IMR-90 (cell line): ENCODE results near the gene CCN6. TPM values are rescaled to one million over a fixed set of nuclear protein-coding genes. Genes with fewer than 3 reads are reported as not detected.

Experiments
- ATAC-seq: fragments of 200-7000 bp; cut with Tn5 transposase; 2 replicates; pipeline ENCODE4 v1.9.1; 2020; ENCODE audit warnings: low read depth, mild to moderate bottlenecking, moderate library complexity
- BruUV-seq: library from RNA; stranded (reverse); fragments of 400-500 nt; replicated peaks from 2 replicates; lab custom pipeline; 2021; lab: Mats Ljungman, UMichigan
- CTCF ChIA-PET: fragments of 300-600 bp; formaldehyde crosslinking; extraction: SDS; loops from one replicate; lab custom pipeline; 2021; ENCODE audit warnings: antibody characterized with exemption; lab: Yijun Ruan, JAX
- POLR2A ChIA-PET: fragments of 300-600 bp; sonication (Branson Sonifier 250); formaldehyde crosslinking; loops from one replicate; lab custom pipeline; 2022; ENCODE audit warnings: antibody characterized with exemption; ENCODE audit not compliant: unreplicated experiment; lab: Charles Lee
- DNase-seq: peaks from one replicate; pipeline ENCODE4 v3.0.0; 2013
- H2AFZ ChIP-seq: replicated peaks from 2 replicates; pipeline ENCODE3; 2013; ENCODE audit warnings: low read length, mild to moderate bottlenecking; ENCODE audit not compliant: poor library complexity
- H2AK5ac ChIP-seq: 2 replicates; pipeline ENCODE4 v1.6.1; 2013; ENCODE audit warnings: low read depth, low read length, inconsistent platforms
- H2AK9ac ChIP-seq: replicated peaks from 2 replicates; pipeline ENCODE3; 2013; ENCODE audit warnings: mild to moderate bottlenecking, low read depth, low read length, moderate library complexity; ENCODE audit not compliant: poor library complexity
- H2BK120ac ChIP-seq: 2 replicates; pipeline ENCODE4 v1.6.1; 2013; ENCODE audit warnings: low read depth, low read length, inconsistent platforms
- H2BK15ac ChIP-seq: 3 replicates; pipeline ENCODE4 v1.6.1; 2013; ENCODE audit warnings: low read depth, low read length, inconsistent platforms
- H2BK20ac ChIP-seq: 2 replicates; pipeline ENCODE4 v1.6.1; 2013; ENCODE audit warnings: low read depth, mild to moderate bottlenecking, inconsistent platforms, low read length, moderate library complexity
- H2BK5ac ChIP-seq: 2 replicates; pipeline ENCODE4 v1.6.1; 2013; ENCODE audit warnings: mild to moderate bottlenecking, low read depth, low read length, inconsistent platforms; ENCODE audit not compliant: poor library complexity, severe bottlenecking
- H3K14ac ChIP-seq: replicated peaks from 2 replicates; pipeline ENCODE4 v1.6.1; 2013; ENCODE audit warnings: low read depth, low read length, inconsistent platforms
- H3K18ac ChIP-seq: 2 replicates; pipeline ENCODE4 v1.6.1; 2013; ENCODE audit warnings: low read depth, low read length, control low read depth
- H3K23ac ChIP-seq: 2 replicates; pipeline ENCODE4 v1.6.1; 2013; ENCODE audit warnings: low read depth, low read length, inconsistent platforms
- H3K27ac ChIP-seq: 2 replicates; pipeline ENCODE4 v1.5.1; 2013; ENCODE audit warnings: mild to moderate bottlenecking, control low read depth, low read length; ENCODE audit not compliant: insufficient read depth
- H3K27me3 ChIP-seq: 2 replicates; pipeline ENCODE4 v1.6.1; 2013; ENCODE audit warnings: low read length; ENCODE audit not compliant: control insufficient read depth, insufficient read depth
- H3K36me3 ChIP-seq: 2 replicates; pipeline ENCODE4 v1.6.1; 2013; ENCODE audit warnings: low read length, mixed read lengths; ENCODE audit not compliant: control insufficient read depth, insufficient read depth
- H3K4ac ChIP-seq: 2 replicates; pipeline ENCODE4 v1.6.1; 2013; ENCODE audit warnings: low read depth, low read length, inconsistent platforms
- H3K4me1 ChIP-seq: 2 replicates; pipeline ENCODE4 v1.6.1; 2013; ENCODE audit warnings: low read length, mixed read lengths; ENCODE audit not compliant: control insufficient read depth, insufficient read depth
- H3K4me2 ChIP-seq: 2 replicates; pipeline ENCODE4 v1.6.1; 2013; ENCODE audit warnings: low read depth, mild to moderate bottlenecking, control low read depth, low read length, moderate library complexity
- H3K4me3 ChIP-seq: 2 replicates; pipeline ENCODE4 v1.5.1; 2013; ENCODE audit warnings: low read depth, mild to moderate bottlenecking, control low read depth, low read length, moderate library complexity; ENCODE audit not compliant: insufficient read depth
- H3K56ac ChIP-seq: 2 replicates; pipeline ENCODE4 v1.6.1; 2013; ENCODE audit warnings: low read length, inconsistent platforms; ENCODE audit not compliant: insufficient read depth; ENCODE audit errors: extremely low read depth
- H3K79me1 ChIP-seq, 2 experiments: 2 replicates each; pipeline ENCODE4 v1.6.1; 2013; ENCODE audit warnings: low read length in 2 of 2, inconsistent platforms in 1 of 2, low read depth in 1 of 2
- H3K9ac ChIP-seq: 2 replicates; pipeline ENCODE4 v1.6.1; 2013; ENCODE audit warnings: low read depth, low read length, control low read depth
- H3K9me1 ChIP-seq: 2 replicates; pipeline ENCODE4 v1.6.1; 2013; ENCODE audit warnings: low read length, inconsistent platforms; ENCODE audit not compliant: insufficient read depth
- H3K9me3 ChIP-seq: 2 replicates; pipeline ENCODE4 v1.6.1; 2013; ENCODE audit warnings: low read length; ENCODE audit not compliant: control insufficient read depth, insufficient read depth
- H4K20me1 ChIP-seq: 2 replicates; pipeline ENCODE4 v1.6.1; 2013; ENCODE audit warnings: low read length, inconsistent platforms; ENCODE audit not compliant: insufficient read depth
- H4K5ac ChIP-seq: 2 replicates; pipeline ENCODE4 v1.6.1; 2013; ENCODE audit warnings: mild to moderate bottlenecking, low read depth, low read length, control low read depth
- H4K8ac ChIP-seq, 2 experiments: 2 replicates each; pipeline ENCODE4 v1.6.1; 2013; ENCODE audit warnings: low read depth in 2 of 2, low read length in 2 of 2, control low read depth in 1 of 2, inconsistent platforms in 1 of 2
- H4K91ac ChIP-seq: 2 replicates; pipeline ENCODE4 v1.6.1; 2013; ENCODE audit warnings: low read depth, low read length, inconsistent platforms; ENCODE audit not compliant: insufficient read depth
- WGBS, 2 experiments: methylation state at CpG; one replicate each; pipeline versions ENCODE4 v1.1.5 to v1.1.7; 2013; ENCODE audit warnings: missing lambda C conversion rate in 2 of 2; ENCODE audit not compliant: insufficient read length in 1 of 2; ENCODE audit errors: extremely low coverage in 2 of 2; 5-methylcytosine and 5-hydroxymethylcytosine counted together
- dilution Hi-C: fragments of 300-500 bp; cut with HindIII; formaldehyde crosslinking; loops from one replicate; pipeline ENCODE4 v1.14.3; 2018; ENCODE audit warnings: low sequenced_read_pairs; ENCODE audit not compliant: unreplicated experiment
- in situ Hi-C: fragments of 300-500 bp; cut with MboI; formaldehyde crosslinking; loops from 3 replicates; pipeline ENCODE4 v1.14.3; 2019; ENCODE audit warnings: low sequenced_read_pairs, inconsistent platforms, mixed read lengths
- intact Hi-C: fragments of 100-400 bp; cut with micrococcal nuclease; formaldehyde crosslinking; loops from 2 replicates; pipeline ENCODE4 v1.10.0; 2022
- polyA plus RNA-seq, 3 experiments: library from polyadenylated mRNA; depleted of rRNA; stranded (reverse); fragments of >200 nt; gene quantifications; 2 replicates each; pipeline ENCODE4 v1.2.3, GENCODE V29; 2012; ENCODE audit warnings: low replicate concordance in 1 of 3
- total RNA-seq: library from RNA; depleted of rRNA; stranded (reverse); fragments of >200 nt; gene quantifications from 2 replicates; pipeline ENCODE4 v1.2.3, GENCODE V29; 2012
- TF ChIP-seq, protein P1 (sequence below): fragments of 150-350 bp; IDR thresholded peaks from 2 replicates; pipeline ENCODE4 v1.6.1; 2017; ENCODE audit warnings: mild to moderate bottlenecking, antibody characterized with exemption, low read length, low read depth

Gene CCN6
- total and polyA plus RNA-seq, 2 of the 4 experiments (the other 2 are of a cell fraction): not detected

DNA sequence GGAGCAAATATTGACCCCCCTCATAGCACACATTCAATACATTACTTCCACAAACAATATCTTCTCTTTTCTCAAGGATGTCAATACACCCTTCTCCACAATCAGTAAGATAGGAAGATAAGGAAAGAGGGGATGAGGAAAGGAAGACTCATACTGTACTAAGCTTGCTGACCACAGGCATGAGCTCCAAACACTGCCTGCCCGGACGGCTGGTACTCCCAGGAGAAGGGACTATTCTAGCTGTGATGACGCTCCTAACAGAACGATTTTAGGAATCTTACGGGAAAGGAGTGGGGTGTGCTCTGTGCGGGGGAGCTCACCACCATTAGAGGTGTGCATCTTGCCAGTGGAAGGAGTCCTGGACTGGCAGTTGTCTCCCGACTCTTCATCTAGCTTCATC lies 3.9 kb upstream of the CCN6 start:
- ATAC-seq: no peak
- no TSS peak for BruUV-seq

More for the DNA sequence above, 3.9 kb upstream of the CCN6 start:
- Histone ChIP-seq H3K27me3 (no peaks in the 10 kb centered on the region), H2AK5ac (no peak overlapping the region), H2BK5ac (no peak overlapping the region), H3K4me3 (no peak overlapping the region), H4K20me1 (no peaks in the 10 kb centered on the region), H3K9ac (no peak overlapping the region), H3K4ac (no peak overlapping the region), H2BK120ac (no peak overlapping the region), H3K18ac (no peak overlapping the region), H2BK20ac (no peak overlapping the region), H3K4me1 (peaks cover 3% of the 10 kb centered on the region), H4K5ac (no peak overlapping the region), H3K27ac (no peak overlapping the region), H3K4me2 (no peak overlapping the region), H3K14ac (no peak overlapping the region), H2AFZ (no peak overlapping the region), H3K9me1 (0 out of 2 replicates have a peak, but pooled peaks cover 2% of the 10 kb centered on the region), H2AK9ac (no peak overlapping the region), H4K91ac (no peak overlapping the region), H3K9me3 (no peaks in the 10 kb centered on the region; the same call in 1 of the 2 replicates), H3K23ac (no peak overlapping the region), H4K8ac (no peak overlapping the region), H3K36me3 (no peaks in the 10 kb centered on the region), H2BK15ac (no peak overlapping the region), H3K56ac (no peak overlapping the region), H3K79me1 (no peaks in the 10 kb centered on the region)
- POLR2A ChIA-PET: no interaction called here
- DNase-seq: no peak
- in situ Hi-C loops: loop anchor here (25.0 kb wide), 2 partner anchors 688 to 1013 kb away; no protein-coding TSS in a partner anchor
- CTCF ChIA-PET: interaction anchor here (0.6 kb wide), 1 partner anchor 691 kb away, joined by 8 read pairs; no protein-coding TSS in a partner anchor
- intact Hi-C loops: no loop called here
- TF ChIP-seq, protein P1, sequence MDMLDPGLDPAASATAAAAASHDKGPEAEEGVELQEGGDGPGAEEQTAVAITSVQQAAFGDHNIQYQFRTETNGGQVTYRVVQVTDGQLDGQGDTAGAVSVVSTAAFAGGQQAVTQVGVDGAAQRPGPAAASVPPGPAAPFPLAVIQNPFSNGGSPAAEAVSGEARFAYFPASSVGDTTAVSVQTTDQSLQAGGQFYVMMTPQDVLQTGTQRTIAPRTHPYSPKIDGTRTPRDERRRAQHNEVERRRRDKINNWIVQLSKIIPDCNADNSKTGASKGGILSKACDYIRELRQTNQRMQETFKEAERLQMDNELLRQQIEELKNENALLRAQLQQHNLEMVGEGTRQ: no peak
- dilution Hi-C loops: no loop called here
- 100% methylated on average over 2 of the region's 7 CpGs; no CpG with 5 or more reads in 1 of the 2 experiments for WGBS, 2 experiments
